ENCODE measurements around the gene TRIM41.
"Not testable (repeated sequence)": the region's sequence is repeated elsewhere in the genome, so short reads cannot be mapped to it uniquely, and the experiment has no call there.

The TRIM41 gene

DNA sequence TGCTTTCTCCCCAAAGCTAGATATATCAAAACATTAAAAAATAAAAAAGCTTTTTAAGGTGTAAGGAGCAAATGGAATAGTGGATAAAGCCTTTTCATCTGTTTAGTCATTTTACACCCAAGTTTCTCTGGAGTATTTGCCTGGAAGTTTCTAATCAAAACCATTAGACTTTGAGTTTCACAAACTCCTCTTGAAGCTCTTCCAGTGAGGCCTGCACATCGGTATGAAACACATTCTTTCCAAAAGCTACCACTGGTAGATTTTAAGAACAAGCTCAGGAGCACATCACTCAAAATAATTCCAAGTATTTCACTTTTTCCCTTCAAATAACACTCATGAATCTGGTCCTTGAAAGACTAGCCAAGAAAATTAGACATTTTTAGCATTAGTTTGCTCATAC, 32.2 kb downstream of the TRIM41 start:
- DNase-seq (ENCODE audit: low read depth in 2 of 2): no peak

DNA sequence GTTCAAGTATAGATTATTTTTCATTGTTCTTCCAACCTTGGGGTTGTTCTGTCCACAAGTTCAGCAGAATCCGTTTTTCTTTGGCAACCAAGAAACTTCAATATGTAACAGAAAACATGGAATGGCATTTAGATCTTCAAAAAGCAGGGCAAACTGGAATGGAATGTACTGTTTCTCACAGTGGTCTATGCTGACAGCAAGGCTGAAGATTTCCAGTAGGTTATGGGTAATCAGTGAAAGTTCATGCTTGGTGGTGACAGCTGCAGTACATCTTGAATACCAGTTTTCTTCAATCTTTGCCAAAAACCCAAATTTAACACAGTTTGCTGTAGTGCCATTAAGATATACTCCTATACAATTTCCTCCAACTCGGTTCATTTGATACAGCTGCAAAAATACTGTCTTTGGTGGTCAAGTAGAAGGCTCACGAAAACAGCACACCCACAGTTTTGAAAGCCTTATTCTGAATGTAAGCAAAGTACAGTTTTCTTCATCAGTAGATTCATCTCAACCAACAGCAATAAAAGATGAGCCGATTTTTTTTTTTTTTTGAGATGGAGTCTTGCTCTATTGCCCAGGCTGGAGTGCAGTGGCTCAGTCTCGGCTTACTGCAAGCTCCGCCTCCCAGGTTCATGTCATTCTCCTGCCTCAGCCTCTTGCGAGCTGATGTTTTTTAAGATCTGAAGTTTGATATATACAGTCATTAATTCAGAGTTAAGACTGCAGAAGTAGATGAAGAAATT, 32.9 kb downstream of the TRIM41 start:
- no peak for DNase-seq (ENCODE audit: low read depth in 2 of 2)

DNA sequence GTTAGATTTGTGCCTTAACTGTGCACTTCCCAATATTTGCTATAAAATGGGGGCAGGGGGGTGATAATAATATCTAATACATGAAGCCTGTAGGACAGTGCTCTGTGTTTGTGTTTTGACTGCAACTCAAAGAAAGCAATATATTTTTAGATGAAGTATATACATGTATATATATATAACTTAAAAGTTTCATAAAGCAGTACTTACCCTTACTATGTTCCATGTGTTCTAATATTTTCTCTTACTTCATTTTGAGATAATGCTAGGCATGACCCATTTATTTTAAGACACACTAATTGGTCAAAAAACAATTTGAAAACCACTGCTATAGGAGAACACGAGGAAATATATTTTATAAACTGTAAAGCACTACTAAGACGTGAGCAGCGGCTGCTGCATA, 35.5 kb downstream of the TRIM41 start:
- DNase-seq (ENCODE audit: low read depth in 2 of 2): no peak

DNA sequence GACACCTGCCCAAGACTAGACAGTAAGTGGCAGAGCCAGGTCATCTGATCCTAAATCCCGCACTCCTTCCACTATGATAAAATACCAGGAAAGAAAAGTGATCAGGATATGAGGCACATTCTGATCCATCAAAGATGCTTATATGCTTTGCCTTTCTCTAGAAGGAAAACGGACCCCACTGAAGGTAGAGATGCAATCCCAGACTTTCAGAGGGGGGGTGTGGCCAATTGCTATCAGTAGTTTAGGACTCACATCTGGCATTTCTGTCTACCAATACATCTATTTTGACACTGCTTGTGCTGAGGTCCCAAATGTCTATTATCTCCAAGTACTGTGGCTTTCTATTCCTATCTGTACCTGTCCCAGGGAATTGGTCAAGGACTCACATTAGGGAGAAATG, 36.2 kb downstream of the TRIM41 start:
- no peak for DNase-seq (ENCODE audit: low read depth in 2 of 2)

DNA sequence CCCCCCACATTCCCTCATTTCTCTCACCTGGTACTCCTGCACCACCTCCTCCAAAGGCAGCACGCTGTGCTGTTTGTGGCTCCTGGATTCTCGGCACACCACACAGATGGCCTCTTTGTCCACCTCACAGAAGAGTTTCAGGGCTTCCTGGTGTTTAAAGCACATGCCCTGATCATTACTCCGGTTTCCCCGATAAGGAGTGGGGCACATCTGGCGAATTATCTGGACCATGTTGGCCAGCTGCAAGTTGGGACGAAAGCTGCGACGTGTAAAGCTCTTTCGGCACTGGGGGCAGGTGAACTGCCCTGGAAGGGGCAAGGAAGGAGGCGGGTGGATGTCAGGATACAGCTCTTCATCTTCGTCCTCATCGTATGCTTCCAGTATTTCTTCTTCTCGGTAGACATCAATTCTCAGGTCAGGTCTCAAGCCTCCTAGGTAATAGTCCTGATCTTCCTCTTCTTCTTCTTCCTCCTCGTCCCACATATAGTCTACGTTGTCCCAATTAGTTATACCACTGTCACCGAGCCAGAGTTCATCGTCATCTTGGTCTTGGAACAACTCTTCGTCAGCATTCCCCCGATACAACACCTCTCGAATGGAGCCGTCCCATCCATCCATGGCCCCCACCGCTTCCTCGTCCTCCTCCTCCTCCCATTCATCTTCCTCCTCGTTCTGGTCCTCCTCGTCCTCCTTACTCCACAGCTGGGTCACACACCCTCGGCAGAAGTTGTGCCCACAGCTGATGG, 37.1 kb downstream of the TRIM41 start:
- DNase-seq (ENCODE audit: low read depth in 2 of 2): no peak

DNA sequence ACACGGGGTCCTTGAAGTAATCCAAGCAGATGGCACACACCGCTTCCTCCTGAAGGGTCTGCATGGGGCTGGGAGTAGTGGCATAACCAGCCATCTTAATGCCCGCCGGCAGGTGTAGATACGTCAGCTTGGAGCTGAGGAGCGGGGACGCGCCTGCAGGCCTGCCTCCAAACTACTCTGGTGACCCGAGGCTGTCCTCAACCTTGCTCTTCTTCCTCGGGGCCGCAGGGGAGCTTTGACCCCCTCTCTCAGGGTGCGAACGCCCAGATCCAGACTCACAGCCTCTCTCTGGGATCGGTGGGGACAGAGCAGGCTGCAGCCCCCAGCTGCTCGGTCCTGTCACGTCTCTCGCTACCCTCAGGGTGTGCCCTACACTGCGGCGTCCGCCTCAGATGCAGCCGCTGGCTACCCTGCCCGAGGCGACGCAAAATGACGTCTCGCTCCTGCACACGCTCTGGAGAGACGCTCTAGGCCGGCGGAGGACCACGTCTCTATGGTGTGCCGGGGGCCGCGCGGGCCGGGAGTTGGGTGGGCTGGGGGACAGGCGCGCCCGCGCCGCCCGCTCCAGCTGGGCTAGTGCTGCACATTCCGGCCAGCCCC, 37.7 kb downstream of the TRIM41 start, which contains the start of gene TRIM52:
TSS of gene TRIM52 (minus strand) at position 424 of the 600 bp plus-strand sequence. CDS start at position 94, 330 bp downstream.
- DNase-seq (ENCODE audit: low read depth in 2 of 2): peak; percentile 77 to 83

DNA sequence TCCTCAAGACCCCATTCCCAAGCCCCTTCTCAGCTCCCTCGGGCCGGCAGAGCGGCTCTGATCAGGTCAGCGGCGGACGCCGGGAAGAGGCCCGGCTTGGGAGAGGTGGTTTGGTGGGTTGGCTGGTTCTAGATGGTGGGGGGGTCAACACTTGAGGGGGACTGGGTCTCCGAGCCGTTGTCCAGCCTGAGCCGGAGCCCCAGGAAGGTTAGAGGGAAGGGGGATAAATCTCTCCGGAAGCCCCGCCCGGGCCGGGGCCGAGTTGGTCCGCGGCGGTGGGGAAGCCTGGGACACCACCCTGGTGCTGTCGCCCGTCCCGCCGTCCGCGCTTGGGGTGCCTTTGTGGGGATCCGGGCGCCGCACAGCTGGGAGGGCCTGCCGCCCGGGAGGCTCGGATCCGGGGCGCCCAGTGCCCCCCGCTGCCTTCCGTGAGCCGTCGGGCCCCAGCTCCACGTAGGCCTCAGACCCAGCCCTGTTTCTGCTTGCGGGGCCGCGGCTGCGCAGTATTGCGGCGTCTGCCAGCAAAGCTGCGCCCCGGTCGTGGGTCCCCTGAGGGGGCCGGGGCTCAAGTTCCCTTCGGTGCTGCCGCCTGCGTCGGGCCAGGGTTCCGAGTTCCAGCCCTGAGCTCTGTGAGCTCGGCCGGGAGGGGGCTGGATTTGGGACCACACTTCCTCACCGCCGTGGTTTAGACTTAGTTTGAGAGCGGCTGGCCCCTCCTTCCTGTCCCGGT, 38.4 kb downstream of the TRIM41 start:
- DNase-seq (ENCODE audit: low read depth in 2 of 2): peak; percentile 56 to 66

DNA sequence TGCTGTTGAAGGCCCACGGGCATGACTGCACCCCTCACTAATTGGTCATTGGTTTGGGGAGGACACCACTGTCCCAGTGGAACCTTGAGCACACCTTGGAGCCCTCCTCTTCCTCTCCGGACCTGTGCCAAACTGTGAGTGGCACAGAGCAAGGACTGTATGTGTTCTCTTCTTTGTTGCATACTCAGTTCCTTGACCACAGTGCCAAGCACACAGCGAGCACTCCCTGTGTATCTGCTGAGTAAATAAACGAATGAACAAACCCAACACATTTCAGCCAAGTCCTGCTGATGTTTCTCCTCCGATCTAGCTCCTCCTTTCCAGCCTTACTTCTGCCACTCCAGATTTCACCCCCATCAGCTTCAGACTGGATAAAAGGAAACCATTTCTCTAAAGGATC, 40.6 kb downstream of the TRIM41 start:
- DNase-seq (ENCODE audit: low read depth in 2 of 2): no peak

DNA sequence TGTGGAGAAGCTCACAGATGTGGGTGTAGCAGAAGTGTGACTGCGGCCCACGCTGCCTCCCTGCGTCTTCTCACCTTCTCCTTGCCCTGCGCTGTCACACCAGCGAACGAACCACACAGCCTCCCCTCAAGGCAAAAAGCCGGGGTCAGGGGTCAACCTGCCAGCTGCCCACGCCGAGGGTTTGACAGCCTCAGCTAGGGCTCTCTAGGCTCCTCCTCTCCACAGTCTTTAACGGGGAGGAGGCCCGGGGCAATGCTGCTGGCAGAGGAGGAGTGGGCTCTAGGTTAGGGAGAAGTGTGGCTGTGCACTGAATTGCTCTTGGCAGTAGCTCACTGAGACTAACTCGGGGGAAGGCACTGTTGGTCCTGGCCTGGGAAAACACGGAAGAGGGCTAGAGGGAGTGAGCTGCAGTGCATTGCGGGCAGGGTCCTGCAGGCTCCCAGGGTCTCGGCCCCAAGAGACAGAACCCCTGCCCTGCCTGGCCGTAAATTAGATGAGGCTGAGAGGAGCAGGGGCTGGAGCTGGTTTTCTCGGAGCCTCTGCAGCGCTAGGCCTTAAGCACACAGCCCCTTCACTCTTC, 42.1 kb downstream of the TRIM41 start:
- no peak for DNase-seq (ENCODE audit: low read depth in 2 of 2)

DNA sequence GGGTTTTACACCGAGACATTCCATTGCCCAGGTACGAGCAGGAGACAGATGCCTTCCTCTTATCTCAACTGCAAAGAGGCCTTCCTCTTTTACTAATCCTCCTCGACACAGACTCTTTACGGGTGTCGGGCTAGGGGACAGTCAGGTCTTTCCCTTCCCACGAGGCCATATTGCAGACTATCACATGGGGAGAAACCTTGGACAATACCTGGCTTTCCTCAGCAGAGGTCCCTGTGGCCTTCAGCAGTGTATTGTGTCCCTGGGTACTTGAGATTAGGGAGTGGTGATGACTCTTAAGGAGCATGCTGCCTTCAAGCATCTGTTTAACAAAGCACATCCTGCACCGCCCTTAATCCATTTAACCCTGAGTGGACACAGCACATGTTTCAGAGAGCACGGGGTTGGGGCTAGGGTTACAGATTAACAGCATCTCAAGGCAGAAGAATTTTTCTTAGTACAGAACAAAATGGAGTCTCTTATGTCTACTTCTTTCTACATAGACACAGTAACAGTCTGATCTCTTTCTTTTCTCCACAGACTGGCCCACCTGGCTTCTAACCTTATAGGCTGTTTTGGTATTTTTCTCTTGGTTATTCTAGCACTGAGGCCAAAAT, 44.3 kb downstream of the TRIM41 start:
- not testable (repeated sequence) for DNase-seq (ENCODE audit: low read depth in 2 of 2)

DNA sequence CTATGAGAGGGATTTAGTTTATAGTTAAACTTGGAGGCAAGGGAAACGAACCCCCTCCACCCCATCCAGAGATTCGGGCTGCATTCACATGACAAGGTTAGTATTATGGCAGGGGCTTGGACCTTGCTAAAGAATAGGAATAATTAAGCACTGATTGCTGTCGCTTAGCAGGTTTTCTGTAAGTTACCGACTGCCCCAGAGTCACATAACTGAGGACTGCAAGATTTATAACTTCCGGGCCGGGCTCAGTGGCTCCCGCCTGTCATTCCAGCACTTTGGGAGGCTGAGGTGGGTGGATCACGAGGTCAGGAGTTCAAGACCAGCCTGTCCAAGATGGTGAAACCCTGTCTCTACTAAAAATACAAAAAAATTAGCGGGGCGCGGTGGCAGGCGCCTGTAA, 44.8 kb downstream of the TRIM41 start:
- DNase-seq (ENCODE audit: low read depth in 2 of 2): not testable (repeated sequence)

DNA sequence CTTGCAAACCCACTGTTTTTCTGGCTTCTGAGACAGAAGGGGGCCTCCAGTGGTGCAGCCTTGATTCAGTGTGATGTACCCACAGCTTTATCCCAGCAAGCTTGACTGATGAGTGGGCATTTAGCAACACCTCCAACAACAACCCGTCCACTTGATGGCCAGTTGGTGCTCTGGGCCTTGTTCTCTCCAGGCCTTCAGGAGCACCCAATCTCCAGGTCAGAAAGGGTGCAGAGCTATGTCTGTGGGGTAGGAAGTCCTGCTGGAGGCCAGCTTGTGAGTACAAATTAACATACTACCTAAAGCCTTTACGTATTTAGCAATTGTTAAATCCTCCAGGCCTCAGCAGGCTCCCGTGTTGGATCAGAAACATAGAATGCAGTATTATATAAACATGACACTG, 48.0 kb downstream of the TRIM41 start:
- DNase-seq (ENCODE audit: low read depth in 2 of 2): no peak

DNA sequence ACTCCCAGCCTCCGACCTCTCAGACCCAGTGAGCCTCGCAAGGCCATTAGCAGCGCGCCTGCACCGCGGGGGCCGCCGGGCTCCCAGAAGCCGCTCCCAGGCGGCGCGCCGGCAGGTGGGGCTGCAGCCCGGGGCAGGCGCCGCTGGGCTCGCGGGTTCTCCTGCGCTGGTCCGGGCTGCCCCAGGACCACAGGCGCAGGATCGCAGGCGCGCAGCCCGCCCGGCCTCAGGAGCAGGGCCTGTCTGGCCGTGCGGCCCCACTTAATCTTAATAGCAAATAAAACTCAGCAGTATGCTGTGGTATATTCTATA, 50.3 kb downstream of the TRIM41 start:
- DNase-seq (ENCODE audit: low read depth in 2 of 2): not testable (repeated sequence)

DNA sequence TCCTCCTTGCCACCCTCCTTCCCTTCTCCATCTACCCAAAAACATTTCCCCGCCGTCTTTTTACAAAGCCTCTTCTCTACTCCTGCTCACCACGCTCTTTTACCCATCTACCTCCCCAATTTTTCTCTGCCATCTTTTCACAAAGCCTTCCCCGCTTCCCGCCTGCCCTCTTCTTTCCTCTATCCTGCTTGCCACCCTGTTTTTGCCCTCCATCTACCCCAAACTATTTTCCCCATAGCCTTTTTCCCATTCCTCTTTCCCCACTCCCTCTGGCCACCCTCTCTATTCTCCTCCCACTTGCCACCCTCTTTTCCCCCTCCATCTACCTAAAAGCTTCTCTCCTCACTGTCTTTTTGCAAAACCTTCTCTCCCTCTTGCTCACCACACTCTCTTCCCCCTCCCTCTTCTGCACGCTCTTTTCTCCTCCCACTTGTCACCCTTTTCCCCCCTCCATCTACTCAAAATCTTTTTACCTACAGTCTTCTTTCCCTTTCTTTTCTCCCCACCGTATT, 57.2 kb downstream of the TRIM41 start:
- no peak for DNase-seq (ENCODE audit: low read depth in 2 of 2)

DNA sequence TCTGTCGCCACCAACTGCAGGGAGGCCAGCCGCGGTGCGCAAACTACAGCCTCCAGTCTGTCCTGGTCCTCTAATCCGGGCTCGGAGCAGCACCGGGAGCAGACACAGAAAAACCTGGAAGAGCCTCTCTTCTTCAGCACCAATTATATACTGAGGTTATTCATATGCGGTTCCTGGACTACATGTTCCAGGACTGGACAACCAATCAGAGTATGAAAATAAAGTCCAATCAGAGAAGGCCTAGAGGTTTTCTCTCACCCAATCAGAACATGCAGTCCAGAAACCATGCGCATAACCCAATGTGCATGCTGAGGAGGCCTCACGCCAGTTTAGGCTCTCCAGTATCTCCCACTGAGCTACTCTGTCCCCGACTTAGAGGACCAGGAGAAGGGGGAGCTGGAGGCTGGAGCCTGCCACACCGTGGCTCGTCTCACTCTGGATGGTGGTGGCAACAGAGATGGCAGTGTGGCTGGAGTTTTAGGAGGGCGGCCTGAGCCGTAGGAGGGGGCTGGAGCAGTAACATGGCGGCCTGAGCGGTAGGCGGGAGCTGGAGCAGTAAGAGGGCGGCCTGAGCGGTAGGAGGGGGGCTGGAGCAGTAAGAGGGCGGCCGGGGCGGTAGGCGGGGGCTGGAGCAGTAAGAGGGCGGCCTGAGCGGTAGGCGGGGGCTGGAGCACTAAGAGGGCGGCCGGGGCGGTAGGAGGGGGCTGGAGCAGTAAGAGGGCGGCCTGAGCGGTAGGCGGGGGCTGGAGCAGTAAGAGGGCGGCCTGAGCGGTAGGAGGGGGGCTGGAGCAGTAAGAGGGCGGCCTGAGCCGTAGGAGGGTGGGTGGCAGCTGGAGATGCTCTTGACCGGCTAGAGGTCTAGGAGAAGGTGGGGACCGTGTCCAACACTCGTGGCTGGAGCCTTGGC, 58.2 kb downstream of the TRIM41 start:
- DNase-seq (ENCODE audit: low read depth in 2 of 2): no peak

DNA sequence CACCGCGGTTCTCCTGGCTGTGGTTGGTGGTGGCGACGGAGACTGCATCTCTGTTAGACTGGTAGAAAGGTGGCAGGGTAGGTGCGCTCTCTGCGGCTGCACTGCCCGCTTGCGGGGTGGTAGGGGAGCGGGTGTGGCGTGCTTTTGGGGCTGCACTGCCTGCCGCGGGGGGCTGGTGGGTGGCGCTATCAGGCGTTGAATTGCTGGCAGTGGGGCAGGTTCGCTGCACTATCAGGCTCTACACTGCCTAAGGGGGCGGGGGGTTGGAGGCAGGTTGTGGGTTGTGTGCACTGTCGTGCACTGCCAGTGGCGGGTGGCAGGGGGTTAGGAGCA, 58.9 kb downstream of the TRIM41 start:
- no peak for DNase-seq (ENCODE audit: low read depth in 2 of 2)

DNA sequence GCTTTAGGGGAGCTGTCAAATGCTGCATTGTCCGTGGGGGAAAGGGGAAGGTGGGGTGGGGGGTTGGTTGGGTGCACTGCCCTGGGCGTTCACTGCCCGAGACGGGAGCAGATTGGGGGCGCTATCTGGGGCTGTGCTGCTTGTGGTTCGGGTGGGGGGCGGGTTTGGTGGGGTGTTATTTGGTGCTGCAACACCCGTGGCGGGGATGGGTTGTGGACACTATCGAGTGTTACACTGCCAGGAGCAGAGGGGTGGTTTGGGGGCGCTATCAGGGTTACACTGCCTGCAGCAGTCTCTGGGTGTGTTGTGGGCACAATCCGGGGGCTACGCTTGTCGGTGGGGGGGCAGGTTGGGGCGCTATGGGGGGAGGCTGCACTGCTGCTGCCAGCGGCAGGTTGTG, 59.3 kb downstream of the TRIM41 start:
- DNase-seq (ENCODE audit: low read depth in 2 of 2): not testable (repeated sequence)

DNA sequence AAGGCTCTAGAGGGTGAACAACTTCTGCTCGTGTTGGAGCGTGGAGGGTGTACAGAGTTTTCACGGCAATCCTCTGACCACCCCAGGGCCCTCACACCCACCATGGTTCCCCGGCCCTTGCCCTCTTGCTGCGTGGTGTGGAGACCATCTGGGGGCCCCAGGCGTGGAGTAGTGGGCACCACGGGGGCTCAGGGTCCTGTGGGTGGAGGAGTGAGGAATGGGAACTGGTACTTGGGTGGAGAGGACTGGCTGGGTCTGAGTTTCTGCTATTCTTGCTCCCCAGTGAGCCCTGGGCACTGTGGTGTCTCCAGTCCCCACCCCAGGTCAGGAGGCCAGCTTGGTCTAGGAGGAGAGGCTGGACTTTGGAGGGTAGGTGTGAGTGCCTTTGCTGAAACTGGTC, 59.8 kb downstream of the TRIM41 start:
- DNase-seq (ENCODE audit: low read depth in 2 of 2): no peak

DNA sequence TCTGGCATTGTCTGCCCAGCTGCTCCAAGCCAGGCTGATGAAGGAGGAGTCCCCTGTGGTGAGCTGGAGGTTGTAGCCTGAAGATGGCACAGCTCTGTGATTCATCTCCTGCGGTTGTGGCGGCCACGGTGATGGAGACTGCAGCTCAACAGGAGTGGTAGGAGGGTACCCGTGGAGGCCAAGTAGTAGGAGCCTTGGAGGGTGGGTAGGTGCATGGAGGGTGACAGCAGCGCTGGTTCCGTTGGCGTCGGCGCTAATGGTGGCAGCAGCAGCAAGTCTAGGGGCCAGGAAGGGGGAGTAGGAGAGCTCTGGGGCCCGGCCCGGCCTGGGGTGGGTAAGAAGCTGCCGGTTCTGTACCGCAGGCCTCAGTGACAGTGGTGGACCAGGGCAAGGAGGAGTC, 60.3 kb downstream of the TRIM41 start:
- DNase-seq (ENCODE audit: low read depth in 2 of 2): no peak

Data from stimulated activated CD4-positive, alpha-beta T cell treated with anti-CD3 and anti-CD28 coated beads, Interleukin-12 subunit alpha, Interleukin-12 subunit beta, amount 100 ng/mL, for 24 hours (primary cell).